Germinal center (tissue), 1 donor: ENCODE measurements around the gene CDH4.
"Not testable (repeated sequence)": the region's sequence is repeated elsewhere in the genome, so short reads cannot be mapped to it uniquely, and the experiment has no call there.

Source experiments
- DNase-seq: peaks from one replicate; pipeline ENCODE4 v3.0.0; 2012; ENCODE audit warnings: mixed read lengths, low spot score

CDH4 gene

DNA sequence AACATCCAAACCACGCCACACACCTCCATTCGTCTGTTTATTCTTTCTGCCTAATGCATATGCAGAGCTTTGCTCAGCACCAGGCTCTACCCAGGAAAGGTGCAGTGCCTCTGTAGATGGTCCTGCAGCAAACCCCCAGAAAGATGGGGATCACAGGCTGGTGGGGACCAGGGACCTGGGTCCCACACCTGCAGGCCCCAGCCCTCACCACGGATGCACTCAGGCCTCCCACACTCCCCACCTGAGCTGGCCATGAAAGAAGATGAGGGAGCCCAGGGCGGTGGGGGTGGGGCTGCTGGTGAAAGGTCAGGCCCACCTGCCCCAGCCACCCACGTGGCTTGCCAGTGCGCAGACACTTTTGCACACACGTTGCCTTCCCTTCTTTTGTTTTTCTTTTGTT lies 595.9 kb downstream of the CDH4 start:
- DNase-seq, result no peak

- DNase-seq, result no peak
Observed at GRCh38 chr20:61848851-61849250, 596.8 kb downstream of the CDH4 start.

GRCh38 chr20:61849376-61849775 lies 597.3 kb downstream of the CDH4 start:
- DNase-seq, result no peak

- no peak for DNase-seq
Observed at GRCh38 chr20:61849822-61850221, 597.8 kb downstream of the CDH4 start.

GRCh38 chr20:61850457-61850856 lies 598.4 kb downstream of the CDH4 start:
- no peak for DNase-seq

DNA sequence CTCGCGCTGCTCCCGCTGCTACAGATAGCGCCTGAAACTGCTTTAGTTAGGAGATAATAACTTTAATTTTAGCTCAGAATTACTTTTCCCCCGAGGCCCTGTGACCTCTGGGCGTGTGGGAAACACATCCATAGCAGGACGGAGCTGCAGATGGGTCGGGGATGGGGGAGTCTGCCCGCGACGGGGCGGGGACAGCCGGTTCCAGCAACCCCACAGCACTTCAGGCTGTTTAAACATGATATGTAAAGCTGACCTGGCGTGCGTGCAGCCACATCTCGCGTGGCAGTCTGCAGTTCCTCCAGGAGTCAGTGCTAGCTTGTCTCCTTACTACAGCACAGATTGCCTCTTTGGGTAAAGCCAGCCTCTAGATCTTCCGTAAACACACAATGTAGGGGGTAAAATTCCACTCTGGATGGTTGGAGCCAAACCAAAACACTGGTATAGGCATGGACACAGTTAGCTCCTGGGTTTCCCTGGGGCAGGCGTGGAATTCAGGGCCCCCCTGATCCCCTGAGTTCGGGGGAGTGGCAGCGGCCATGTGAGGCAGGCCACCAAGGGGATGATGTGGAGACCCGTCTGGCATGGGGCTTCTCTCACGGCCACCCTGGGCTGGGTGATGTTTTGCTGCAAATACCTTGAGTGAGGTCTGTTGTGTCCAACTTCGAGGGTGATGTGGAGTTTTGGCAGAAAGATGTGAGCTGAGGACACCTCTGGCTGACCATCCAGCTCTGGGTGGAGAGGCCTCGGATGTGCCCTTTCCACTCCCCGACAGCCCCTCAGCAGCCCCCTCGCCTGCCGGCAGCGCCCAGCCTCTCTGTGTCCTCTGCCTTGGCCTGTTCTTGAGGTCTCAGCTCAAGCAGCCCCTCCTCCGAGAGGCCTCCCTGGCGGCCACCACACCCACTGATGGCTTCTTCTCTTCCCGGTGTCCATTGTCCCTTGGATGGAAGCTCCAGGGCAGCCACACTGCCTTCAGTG lies 599.2 kb downstream of the CDH4 start:
- no peak for DNase-seq

- DNase-seq, result no peak
Observed at GRCh38 chr20:61852268-61853072, 600.4 kb downstream of the CDH4 start.

GRCh38 chr20:61853073-61854005 lies 601.3 kb downstream of the CDH4 start:
- no peak for DNase-seq

DNA sequence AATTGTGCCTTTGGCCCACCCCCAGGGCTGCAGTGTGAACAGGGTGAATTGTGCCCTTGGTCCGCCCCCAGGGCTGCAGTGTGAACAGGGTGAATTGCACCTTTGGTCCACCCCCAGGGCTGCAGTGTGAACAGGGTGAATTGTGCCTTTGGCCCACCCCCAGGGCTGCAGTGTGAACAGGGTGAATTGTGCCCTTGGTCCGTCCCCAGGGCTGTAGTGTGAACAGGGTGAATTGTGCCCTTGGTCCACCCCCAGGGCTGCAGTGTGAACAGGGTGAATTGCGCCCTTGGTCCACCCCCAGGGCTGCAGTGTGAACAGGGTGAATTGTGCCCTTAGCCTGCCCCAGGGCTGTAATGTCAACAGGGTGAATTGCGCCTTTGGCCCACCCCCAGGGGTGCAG lies 602.5 kb downstream of the CDH4 start:
- not testable (repeated sequence) for DNase-seq

DNA sequence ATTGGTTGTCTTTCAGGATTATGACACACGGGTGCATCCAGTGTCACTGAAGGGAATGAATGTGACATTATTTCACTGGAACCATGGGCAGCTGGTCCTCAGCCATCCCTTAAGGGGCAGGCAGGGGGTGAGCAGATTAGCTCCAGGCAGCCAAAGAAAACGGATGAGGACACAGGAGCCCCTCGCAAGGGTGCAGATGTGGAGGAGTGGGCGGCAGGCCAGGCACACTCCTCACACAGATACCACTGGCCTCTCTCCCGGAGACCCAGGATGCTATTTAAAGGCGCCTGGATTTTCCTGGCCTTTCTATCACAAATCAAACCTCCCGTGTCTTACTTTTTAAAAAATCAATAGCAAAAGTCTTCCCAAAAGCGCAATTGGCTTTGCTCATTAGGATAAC lies 603.2 kb downstream of the CDH4 start:
- no peak for DNase-seq

DNA sequence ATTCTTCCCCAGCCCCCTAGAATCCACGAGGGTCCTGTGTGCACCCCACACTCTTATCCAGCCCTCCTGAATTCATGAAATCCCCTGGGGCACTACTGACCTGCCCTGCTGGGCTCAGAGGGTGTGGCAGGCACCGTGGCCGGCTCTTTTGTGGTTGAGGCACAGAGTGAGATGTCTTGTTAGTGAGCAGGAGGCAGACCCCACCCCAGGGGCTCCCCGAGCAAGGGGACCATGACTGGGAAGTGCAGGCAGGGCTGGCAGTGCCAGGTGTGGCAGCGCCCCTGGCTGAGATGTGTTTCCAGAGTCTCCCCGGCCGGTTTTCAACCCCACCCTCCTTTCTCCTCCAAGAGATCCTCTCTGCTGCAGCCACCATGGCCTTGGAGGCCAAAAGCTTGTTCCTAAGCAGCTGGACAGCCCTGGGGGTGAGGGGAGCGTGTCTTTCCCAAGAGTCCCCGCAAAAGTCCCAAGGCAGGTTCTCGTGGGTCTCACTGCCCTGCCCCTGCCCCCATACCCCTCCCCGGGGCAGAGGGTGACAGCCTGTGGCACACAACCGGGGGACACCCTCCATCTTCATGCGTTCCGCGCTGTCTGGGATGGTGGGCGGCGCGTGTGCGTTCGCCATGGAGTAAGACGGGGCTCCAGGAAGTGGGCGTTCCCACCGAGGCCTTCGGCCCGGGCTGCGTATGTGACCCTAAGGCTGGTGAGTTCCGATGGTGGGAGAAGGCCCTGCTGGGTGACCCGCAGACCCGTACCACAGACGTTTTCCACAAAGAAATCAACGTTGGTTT lies 604.8 kb downstream of the CDH4 start:
- no peak for DNase-seq

- DNase-seq, result no peak
Observed at GRCh38 chr20:61857414-61857775, 605.3 kb downstream of the CDH4 start.

DNA sequence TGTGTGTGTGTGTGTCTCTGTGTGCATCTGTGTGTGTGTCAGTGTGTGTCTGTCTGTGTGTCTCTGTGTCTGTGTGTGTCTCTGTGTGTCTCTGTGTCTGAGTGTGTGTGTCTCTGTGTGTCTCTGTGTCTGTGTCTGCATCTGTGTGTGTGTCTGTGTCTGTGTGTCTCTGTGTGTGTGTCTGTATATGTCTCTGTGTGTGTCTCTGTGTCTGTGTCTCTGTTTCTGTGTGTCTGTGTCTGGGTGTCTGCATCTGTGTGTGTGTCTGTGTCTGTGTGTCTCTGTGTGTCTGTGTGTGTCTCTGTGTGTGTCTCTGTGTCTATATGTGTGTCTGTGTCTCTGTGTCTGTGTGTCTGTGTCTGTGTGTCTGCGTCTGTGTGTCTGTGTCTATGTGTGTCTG lies 605.8 kb downstream of the CDH4 start:
- no peak for DNase-seq

- no peak for DNase-seq
Observed at GRCh38 chr20:61859767-61860166, 607.7 kb downstream of the CDH4 start.

GRCh38 chr20:61860260-61860987 lies 608.4 kb downstream of the CDH4 start:
- DNase-seq, result no peak

DNA sequence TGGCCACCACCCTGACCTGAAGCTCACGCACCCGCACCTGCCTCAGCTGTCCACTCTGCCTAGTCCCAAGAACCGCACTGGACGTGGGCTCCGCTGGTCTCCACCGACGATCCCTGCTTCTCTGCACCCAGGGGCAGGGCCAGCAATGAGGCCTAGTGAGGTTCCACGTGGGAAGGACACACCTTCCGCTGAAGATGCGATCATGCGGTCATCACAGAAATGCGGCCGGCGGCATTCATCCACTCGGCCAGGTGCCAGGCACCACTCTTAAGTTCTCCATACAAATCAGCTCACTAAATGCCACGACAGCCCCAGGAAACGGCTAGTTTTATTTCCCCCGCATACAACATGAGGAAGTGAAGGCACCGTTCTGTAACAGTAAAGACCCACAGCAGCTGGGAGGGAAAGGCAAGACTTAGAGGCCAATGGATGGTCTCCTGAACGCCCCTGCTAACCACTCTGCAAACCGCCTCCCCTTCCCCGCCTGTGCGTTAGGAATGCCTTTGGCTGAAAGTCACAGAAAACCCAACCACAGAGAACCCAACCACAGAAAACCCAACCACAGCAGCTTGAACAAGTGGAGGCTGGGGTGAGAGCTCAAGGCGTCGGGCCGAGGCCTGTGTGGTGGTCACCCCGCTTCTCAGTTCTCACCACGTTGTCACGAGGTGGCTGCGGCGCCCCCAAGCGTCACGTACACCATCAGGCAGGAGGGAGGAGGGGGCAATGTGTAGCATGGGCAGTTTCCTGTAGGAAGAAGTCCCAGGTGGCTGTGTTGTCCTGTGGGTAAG lies 609.2 kb downstream of the CDH4 start:
- DNase-seq, result no peak

GRCh38 chr20:61861858-61862257 lies 609.8 kb downstream of the CDH4 start:
- no peak for DNase-seq

DNA sequence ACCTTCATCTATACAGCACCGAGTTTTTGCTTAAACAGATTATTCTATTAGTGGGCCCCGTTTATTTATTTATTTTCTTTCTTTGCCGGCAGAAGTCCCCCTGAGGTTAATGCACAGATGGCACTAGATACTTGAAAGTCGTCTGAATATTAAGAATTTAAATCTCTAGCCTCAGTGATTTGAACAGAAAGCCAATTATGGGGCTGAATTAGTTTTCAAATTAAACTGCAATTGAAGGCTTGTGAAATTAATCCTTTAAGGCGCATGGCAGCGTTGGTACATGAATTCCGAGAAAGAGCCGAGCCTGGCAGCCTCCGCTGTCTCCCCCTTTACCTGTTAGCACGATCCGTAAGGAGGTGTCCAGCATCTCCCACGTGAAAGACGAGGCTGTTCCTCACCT lies 610.8 kb downstream of the CDH4 start:
- DNase-seq, result no peak

DNA sequence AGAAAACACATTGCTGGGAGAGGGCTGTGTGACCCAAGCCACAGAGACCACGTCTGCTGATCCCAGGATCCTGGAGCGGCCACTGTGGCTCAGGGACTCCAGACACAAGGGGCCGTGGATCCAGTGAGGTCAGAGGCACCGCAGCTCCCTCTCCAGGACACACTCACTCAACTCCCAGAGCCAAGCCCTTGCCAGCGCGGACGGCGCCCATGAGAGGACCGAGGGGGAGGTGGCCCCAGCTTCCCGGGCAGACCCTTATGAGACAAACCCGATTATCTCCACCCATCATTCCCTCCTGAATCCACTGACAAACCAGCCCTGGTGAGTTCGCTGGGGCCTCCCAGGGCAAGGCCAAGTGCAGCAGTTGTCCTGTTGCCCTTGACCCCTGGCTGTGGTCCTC lies 612.4 kb downstream of the CDH4 start:
- DNase-seq, result no peak

DNA sequence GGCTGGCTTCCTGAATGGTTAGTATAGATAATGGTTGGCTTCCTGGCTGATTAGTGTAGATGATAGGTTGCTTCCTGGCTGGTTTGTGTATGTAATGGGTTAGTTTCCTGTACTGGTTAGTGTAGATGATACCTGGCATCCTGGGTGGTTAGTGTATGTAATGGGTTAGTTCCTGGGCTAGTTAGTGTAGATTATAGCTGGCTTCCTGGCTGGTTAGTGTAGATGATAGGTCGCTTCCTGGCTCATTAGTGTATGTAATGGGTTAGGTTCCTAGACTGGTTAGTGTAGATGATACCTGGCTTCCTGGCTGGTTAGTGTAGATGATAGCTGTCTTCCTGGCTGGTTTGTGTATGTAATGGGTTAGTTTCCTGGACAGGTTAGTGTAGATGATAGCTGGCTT lies 613.3 kb downstream of the CDH4 start:
- no peak for DNase-seq
